HFFc6 (cell line): ENCODE data around the gene AMIGO3. TPM values are rescaled to one million over a fixed set of nuclear protein-coding genes. Genes with fewer than 3 reads are reported as not detected.

Source experiments
- DNase-seq: peaks from one replicate; pipeline ENCODE4 v3.0.0-alpha.2; 2018
- H3K27ac Mint-ChIP-seq: 2 replicates; pipeline ENCODE4 v1.8.0; 2020; ENCODE audit warnings: mild to moderate bottlenecking, mixed read lengths
- H3K27me3 Mint-ChIP-seq: 2 replicates; pipeline ENCODE4 v1.8.0; 2021; ENCODE audit warnings: mild to moderate bottlenecking, moderate library complexity, mixed read lengths; ENCODE audit not compliant: insufficient read depth
- H3K36me3 Mint-ChIP-seq: 2 replicates; pipeline ENCODE4 v1.8.0; 2021; ENCODE audit warnings: low read depth, mixed read lengths
- H3K4me1 Mint-ChIP-seq: 2 replicates; pipeline ENCODE4 v1.8.0; 2020; ENCODE audit warnings: low read depth, mixed read lengths
- H3K4me3 Mint-ChIP-seq: 2 replicates; pipeline ENCODE4 v1.8.0; 2020; ENCODE audit warnings: mild to moderate bottlenecking, moderate library complexity, mixed read lengths
- H3K9me3 Mint-ChIP-seq: 2 replicates; pipeline ENCODE4 v1.8.0; 2020; ENCODE audit warnings: mild to moderate bottlenecking, mixed read lengths
- CTCF ChIP-seq: fragments of 200-600 bp; sonication (generic); IDR thresholded peaks from 2 replicates; pipeline ENCODE4 v1.5.0; 2021; ENCODE audit warnings: antibody characterized with exemption, mild to moderate bottlenecking
- total RNA-seq, 6 experiments: library from RNA; stranded (reverse); fragmentation: NEBNext Ultra II Directional; extraction: Animal tissue kit (Norgen Biotek cat#: 25700); gene quantifications; 2 replicates in 1 of 6; 3 replicates in 5 of 6; pipeline ENCODE4 v1.2.3, GENCODE V29; 2021

AMIGO3 gene
- total RNA-seq, 6 experiments from 2014 or later, result 0.43 to 0.61 TPM; not detected in 4

- no peak for DNase-seq
- Mint-ChIP-seq H3K27ac (no peak overlapping the region), H3K36me3 (peaks cover 36% of the 10 kb centered on the region), H3K9me3 (no peaks in the 10 kb centered on the region), H3K4me1 (no peaks in the 10 kb centered on the region), H3K27me3 (no peaks in the 10 kb centered on the region; the same call in 1 of the 2 replicates), H3K4me3 (no peak overlapping the region)
- no peak for TF ChIP-seq CTCF
These were observed 14.1 kb upstream of the AMIGO3 start for GRCh38 chr3:49733551-49733950.

- H3K27me3 Mint-ChIP-seq, result no peaks in the 10 kb centered on the region; the same call in none of the 2 replicates
- DNase-seq, result no peak
- H3K4me1 Mint-ChIP-seq, result no peaks in the 10 kb centered on the region
- no peak overlapping the region for H3K27ac Mint-ChIP-seq
- no peak overlapping the region for H3K4me3 Mint-ChIP-seq
- H3K36me3 Mint-ChIP-seq, result peaks cover 30% of the 10 kb centered on the region
- no peaks in the 10 kb centered on the region for H3K9me3 Mint-ChIP-seq
- no peak for TF ChIP-seq CTCF
These were observed 13.1 kb upstream of the AMIGO3 start for GRCh38 chr3:49732597-49732996.

GRCh38 chr3:49729966-49730609 is 10.6 kb upstream of the AMIGO3 start:
- H3K4me1 Mint-ChIP-seq, result no peaks in the 10 kb centered on the region
- DNase-seq, result no peak
- H3K9me3 Mint-ChIP-seq, result no peaks in the 10 kb centered on the region
- no peak overlapping the region for H3K4me3 Mint-ChIP-seq
- no peaks in the 10 kb centered on the region; the same call in none of the 2 replicates for H3K27me3 Mint-ChIP-seq
- H3K36me3 Mint-ChIP-seq, result peaks cover 20% of the 10 kb centered on the region; the same call in 1 of the 2 replicates
- no peak overlapping the region for H3K27ac Mint-ChIP-seq
- no peak for TF ChIP-seq CTCF

- no peaks in the 10 kb centered on the region for H3K9me3 Mint-ChIP-seq
- TF ChIP-seq CTCF, result no peak
- no peak overlapping the region for H3K27ac Mint-ChIP-seq
- DNase-seq, result no peak
- H3K4me1 Mint-ChIP-seq, result peaks cover 13% of the 10 kb centered on the region
- peaks cover 18% of the 10 kb centered on the region; the same call in 1 of the 2 replicates for H3K36me3 Mint-ChIP-seq
- peaks cover 8% of the 10 kb centered on the region for H3K27me3 Mint-ChIP-seq
- no peak overlapping the region for H3K4me3 Mint-ChIP-seq
These were observed 8.5 kb upstream of the AMIGO3 start for GRCh38 chr3:49727924-49728361.

GRCh38 chr3:49727154-49727923 is 7.9 kb upstream of the AMIGO3 start:
- TF ChIP-seq CTCF, result no peak
- no peak for DNase-seq
- Mint-ChIP-seq H3K4me1 (peaks cover 19% of the 10 kb centered on the region), H3K9me3 (no peaks in the 10 kb centered on the region), H3K27ac (no peak overlapping the region), H3K27me3 (peaks cover 8% of the 10 kb centered on the region), H3K36me3 (peaks cover 19% of the 10 kb centered on the region; the same call in 1 of the 2 replicates), H3K4me3 (no peak overlapping the region)
